Measurements from ENCODE around the gene ZNF277.

- TF ChIP-seq CTCF (IDR thresholded peaks at IDR 0.05) (no peak), POLR2A (IDR thresholded peaks at IDR 0.05) (no peak)
Observed at GRCh38 chr7:112212571-112212970, 6.1 kb downstream of the ZNF277 start.
